Breast epithelium (tissue), 3 donors: ENCODE results near the gene CCDC51.

ENCODE experiments used
- POLR2A ChIP-seq: fragments of 450-650 bp; IDR thresholded peaks from one replicate; pipeline ENCODE4 v1.6.1; 2016; ENCODE audit warnings: antibody characterized with exemption, mild to moderate bottlenecking, moderate library complexity
- TF ChIP-seq, protein P1 (sequence below), 3 donors: fragments of 450-650 bp; IDR thresholded peaks; one replicate each; pipeline ENCODE4 v1.5.1; 2016 to 2017; ENCODE audit warnings: antibody characterized with exemption in 3 of 3, mild to moderate bottlenecking in 3 of 3, moderate library complexity in 3 of 3

DNA sequence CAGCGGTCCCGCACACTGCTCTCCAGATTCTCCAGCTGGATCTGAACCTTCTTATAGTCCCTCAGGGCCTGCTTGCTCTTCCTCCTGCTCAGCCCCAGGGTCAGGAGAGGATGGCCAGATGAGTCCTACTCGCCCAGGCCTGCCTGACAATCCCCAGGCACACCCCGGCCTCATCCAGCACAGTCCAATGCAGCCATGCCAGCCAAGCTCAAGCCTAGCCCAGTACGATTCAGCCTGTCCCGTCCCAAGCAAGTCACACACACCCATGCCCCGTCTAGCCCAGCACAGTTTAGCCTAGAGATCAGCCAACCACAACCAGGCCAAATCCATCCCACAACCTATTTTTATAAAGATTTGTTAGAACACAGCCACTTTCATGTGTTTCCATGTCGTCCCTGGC is 26.8 kb downstream of the CCDC51 start:
- no peak for TF ChIP-seq POLR2A
- TF ChIP-seq, protein P1, sequence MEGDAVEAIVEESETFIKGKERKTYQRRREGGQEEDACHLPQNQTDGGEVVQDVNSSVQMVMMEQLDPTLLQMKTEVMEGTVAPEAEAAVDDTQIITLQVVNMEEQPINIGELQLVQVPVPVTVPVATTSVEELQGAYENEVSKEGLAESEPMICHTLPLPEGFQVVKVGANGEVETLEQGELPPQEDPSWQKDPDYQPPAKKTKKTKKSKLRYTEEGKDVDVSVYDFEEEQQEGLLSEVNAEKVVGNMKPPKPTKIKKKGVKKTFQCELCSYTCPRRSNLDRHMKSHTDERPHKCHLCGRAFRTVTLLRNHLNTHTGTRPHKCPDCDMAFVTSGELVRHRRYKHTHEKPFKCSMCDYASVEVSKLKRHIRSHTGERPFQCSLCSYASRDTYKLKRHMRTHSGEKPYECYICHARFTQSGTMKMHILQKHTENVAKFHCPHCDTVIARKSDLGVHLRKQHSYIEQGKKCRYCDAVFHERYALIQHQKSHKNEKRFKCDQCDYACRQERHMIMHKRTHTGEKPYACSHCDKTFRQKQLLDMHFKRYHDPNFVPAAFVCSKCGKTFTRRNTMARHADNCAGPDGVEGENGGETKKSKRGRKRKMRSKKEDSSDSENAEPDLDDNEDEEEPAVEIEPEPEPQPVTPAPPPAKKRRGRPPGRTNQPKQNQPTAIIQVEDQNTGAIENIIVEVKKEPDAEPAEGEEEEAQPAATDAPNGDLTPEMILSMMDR (IDR thresholded peaks at IDR 0.05) = no peak
